Kidney glomerular epithelial cell (primary cell): Measurements from ENCODE around the gene NFKBIE.
"Not testable (repeated sequence)": the region's sequence is repeated elsewhere in the genome, so short reads cannot be mapped to it uniquely, and the experiment has no call there.

Experiments used
- DNase-seq: peaks from one replicate; lab custom pipeline; 2025; lab: John Stamatoyannopoulos, UW

The NFKBIE gene

DNA sequence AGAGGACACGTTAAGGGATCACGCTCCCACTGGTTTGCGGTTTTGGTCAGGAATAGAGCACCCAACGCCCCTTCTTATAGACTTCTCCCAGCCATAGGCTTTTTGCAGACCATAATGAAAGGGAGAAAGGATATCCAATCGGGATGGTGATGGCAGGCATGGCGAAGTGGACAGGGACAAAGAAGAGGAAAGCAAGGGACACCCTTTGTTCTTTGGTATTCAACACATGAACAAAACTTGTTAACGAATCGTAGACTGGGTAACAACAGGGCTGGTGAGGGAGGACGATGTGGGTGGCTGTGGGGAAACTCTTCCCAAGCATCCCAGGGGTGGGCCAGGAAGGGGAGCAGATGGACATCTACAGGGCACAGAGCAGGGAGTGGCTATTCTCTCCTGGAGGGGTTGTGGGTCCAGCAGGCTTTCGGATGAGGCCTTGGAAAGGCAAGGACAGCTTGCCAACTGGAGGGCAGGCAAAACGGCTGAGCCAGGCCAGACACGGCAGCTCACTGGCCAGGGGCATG lies 19.9 kb downstream of the NFKBIE start:
- no peak for DNase-seq

DNA sequence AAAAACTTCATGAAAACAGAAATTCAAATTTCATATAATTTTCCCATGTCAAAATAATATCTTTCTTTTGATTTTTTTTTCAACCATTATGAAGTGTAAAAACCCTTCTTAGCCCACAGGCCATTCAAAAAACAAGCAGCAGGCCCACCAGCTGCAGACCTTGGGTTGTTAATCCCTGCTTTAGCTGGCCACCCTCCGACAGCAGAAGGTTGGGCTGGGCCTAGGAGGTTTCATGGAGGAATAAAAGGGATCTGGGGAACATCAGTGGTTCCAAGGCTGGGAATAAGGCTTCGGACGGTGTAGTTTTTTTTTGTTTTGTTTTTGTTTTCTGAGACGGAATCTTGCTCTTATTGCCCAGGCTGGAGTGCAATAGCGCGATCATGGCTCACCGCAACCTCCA lies 22.0 kb downstream of the NFKBIE start:
- DNase-seq = no peak

DNA sequence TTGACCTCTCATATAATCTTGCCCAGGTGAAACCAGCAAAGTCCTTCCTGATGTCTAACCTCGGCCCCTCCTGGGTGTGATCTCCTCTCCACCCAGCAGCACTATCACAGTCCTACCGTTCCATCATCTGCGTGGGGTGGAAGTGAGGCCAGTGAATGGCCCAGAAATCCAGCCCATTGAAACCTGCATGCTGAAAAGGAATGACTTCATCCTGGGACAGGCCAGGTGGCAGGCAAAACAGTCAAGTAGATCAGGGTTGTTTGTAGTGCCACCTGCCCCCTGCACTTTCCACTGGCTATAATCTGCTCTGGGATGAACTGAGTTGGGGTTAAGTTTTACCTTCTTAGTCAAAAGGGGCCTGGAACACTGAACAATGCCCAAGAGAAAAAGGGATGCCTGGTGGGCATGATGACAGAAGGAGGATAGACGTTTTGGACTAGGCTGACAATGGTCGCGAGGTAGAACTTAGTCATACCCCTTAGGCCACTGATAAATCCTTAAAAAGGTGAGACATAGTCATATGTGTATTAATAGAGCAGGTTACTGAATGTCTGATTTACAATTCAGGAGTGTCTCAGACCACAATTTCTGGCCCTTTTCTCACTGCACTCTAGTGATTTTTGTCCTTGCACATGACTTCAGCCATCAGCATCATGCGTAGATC lies 26.5 kb downstream of the NFKBIE start:
- no peak for DNase-seq

DNA sequence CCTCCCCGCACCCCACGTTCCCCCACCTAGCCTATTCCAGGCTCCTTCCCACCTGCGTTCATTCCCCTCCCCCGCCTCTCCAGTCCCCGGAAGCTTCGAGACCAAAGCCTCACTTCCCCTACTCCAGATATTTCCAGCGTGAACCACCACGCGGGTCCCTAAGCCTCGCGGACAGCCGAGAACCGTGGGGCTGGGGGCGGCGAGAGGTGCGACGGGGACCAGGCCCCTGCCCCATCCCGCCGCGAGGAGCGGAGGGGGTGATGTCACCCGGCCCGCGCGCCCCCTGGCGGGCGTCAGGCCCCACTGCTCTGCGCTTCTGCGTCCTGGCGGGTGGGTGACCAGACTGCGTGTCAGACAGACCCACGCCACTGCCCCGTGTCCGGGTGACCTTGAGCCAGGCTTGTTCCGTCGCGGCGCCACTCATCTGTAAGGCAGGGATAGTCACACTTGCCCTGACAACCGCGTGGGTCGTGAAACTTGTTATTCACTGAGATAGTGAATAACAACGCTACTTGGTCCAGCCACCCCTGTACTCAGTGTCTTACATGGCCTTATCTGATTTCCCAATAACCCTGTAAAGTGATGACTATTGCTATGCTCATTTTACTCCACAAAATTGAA lies 27.4 kb downstream of the NFKBIE start:
- DNase-seq = peak; percentile 63

GRCh38 chr6:44237021-44237812 lies 28.1 kb downstream of the NFKBIE start:
- DNase-seq = peak; percentile 96

DNA sequence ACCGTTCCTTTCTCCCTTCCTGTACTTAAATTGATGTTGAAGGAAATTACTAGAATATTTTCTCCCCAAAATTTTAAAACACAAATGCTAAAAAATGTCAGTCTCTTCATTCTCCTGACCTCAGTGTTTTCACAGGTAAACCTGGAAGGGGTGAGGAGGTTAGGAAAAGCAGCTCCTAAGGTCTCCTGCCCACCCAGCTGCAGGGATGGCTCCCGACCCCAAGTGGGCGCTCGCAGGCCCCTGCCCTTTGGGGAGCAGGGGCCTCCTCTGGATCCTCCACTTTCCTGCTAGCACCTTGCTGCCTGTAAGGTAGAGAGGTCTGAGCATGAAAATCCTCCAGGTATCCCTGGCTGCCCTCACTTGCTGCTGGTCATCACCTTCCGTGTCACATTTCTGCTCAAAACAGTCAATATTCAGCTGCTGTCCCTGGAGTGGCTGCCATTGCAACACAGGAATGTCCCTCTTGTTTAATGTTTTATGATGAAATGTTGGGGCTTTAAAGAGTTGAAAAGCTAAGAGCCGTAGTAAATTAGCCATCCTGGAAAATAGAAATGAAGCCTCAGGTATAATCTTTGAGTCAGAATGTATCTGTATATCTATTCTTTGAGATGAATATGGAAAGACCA lies 29.3 kb downstream of the NFKBIE start:
- DNase-seq = no peak

DNA sequence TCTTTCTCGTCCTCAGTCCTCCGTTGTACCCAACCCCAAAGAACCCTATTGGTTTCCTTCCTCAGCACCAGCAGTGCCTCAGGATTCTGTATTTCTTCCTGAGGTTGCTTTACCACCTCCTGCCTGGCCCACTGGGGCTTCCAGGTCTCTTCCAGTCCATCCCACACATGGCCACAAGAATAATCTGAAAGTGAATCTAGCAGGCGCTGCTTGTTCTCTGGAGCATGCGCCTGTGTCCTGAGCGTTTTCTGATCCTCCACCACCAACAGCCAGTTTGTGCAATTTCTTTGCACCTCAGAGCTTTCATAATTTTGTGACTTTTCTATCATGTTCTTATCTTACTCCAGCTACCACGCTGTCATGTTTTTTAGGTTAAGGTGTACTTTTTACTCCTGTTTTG lies 30.1 kb downstream of the NFKBIE start:
- DNase-seq = no peak

GRCh38 chr6:44234101-44235025 lies 31.0 kb downstream of the NFKBIE start:
- DNase-seq = peak; percentile 86

GRCh38 chr6:44233567-44234100 lies 31.7 kb downstream of the NFKBIE start:
- no peak for DNase-seq

- no peak for DNase-seq
Observed at GRCh38 chr6:44232676-44233566, 32.4 kb downstream of the NFKBIE start.

DNA sequence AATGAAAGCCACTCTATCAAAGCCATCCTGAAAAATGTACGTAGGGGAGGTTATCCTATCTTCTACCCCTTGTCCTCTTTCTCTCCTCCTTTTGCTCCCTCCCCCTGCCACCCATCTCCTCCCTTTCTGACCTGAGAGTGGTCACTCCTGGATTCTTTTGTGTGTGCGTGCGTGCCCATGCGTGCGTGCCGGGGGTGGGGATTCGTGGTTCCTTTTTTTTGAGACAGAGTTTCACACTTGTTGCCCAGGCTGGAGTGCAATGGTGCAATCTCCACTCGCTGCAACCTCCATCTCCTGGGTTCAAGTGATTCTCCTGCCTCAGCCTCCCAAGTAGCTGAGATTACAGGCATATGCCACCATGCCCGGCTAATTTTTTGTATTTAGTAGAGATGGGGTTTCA lies 33.9 kb downstream of the NFKBIE start:
- DNase-seq = not testable (repeated sequence)

GRCh38 chr6:44230034-44230675 lies 35.2 kb downstream of the NFKBIE start:
- DNase-seq = no peak

- no peak for DNase-seq
Observed at GRCh38 chr6:44229376-44230033, 35.8 kb downstream of the NFKBIE start.

- DNase-seq = no peak
Observed at GRCh38 chr6:44228836-44229235, 36.5 kb downstream of the NFKBIE start.

DNA sequence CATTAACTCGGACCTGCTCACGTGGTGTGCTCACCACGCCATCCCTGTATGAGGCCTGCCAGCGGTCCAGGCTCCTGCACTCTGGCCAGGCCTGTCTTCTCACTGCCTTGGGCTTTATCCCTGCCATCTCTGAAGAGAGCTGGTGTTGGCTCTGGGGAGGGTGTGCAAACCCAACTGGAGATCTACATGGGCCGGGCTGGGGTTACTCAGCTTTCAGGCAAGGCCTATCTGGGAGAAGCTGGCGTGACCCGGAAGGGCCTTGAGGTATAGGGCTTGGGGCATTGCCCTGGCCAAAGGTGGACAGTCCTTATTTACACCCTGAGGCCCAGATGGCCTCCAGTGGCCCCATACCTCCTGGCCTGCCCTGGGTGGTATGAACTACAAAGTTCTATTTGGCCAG lies 36.9 kb downstream of the NFKBIE start:
- DNase-seq = no peak

- no peak for DNase-seq
Observed at GRCh38 chr6:44228031-44228430, 37.3 kb downstream of the NFKBIE start.

GRCh38 chr6:44227148-44227793 lies 38.1 kb downstream of the NFKBIE start:
- DNase-seq = no peak

GRCh38 chr6:44226368-44227147 lies 38.8 kb downstream of the NFKBIE start:
- no peak for DNase-seq
